Ecto neural progenitor cell (in vitro differentiated cells): ENCODE data around the gene SLC15A3.
A peak's percentile ranks its signal among the peaks of the same experiment; 100 is the strongest.

Experiments used
- DNase-seq: peaks from one replicate; pipeline ENCODE4 v3.0.0-alpha.2; 2018; ENCODE audit warnings: low spot score

SLC15A3 gene

GRCh38 chr11:60928563-60929001, 23.4 kb downstream of the SLC15A3 start:
- DNase-seq = no peak

- no peak for DNase-seq
Observed at GRCh38 chr11:60927600-60927999, 24.4 kb downstream of the SLC15A3 start.

DNA sequence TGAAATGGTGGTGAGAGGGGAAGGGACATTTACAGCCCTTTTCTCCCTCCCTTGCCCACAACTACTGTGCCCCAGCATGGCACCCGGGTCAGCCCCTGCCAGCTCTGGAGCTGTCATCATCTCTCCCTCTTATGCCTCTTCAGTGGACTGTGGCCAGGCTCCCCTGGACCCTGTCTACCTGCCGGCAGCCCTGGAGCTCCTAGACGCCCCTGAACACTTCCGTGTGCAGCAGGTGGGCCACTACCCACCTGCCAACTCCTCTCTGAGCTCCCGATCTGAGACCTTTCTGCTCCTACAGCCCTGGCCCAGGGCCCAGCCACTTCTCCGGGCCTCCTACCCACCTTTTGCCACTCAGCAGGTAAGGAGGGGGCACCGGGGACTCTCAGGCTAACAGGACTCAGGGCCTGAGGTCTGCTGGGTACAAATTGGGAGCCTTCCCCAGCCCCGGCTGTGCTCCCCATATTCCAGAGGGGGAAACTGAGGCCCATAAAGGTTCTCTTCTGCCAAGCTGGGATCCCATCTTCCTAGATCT, 24.8 kb downstream of the SLC15A3 start:
- DNase-seq = no peak

DNA sequence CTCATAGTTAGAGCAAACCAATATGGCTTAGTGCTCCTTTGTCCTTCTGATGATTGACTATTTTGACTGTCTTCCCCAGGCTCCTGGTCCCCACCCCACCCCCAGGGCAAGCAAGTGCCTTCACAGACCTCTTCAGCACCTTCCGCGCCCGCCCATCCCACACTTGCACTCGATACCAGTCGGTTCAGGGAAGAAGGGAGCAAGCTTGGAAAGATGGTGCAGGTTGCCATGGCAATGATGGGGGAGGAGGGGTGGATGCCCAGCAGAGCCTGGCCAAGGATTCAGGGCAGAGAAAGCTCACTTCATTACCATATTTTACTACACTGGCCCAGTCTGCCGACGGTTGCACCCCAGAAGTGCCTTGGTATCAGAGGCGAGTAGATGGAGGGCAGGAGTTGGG, 25.5 kb downstream of the SLC15A3 start:
- DNase-seq = no peak

DNA sequence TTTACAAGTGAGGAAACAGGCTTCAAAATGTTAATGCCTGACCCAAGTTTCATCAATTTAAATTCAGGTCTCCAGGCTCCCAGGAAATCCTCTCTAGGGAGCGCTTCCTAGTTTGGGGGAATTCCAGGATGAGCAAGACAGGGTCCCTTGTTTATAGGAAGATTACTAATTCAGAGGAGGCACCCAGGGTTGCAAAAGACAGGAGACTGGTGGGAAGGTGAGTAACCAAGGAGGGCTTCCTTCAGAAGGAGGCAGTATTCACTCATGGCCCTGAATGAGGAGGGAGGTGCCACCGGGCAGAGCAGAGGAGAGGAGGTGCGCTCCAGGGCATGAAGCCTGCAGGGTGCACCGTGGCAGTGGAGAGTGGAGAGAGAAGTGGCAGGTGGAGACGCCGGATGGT, 26.1 kb downstream of the SLC15A3 start:
- DNase-seq = no peak

GRCh38 chr11:60924906-60925853, 26.8 kb downstream of the SLC15A3 start:
- peak; percentile 58 for DNase-seq

- DNase-seq = peak; percentile 89
Observed at GRCh38 chr11:60924110-60924905, 27.7 kb downstream of the SLC15A3 start, which contains the start of gene TMEM132A. Gene TMEM132A, plus strand, starts transcription at chr11:60924460. Its CDS starts 174 bp downstream, at chr11:60924634.

DNA sequence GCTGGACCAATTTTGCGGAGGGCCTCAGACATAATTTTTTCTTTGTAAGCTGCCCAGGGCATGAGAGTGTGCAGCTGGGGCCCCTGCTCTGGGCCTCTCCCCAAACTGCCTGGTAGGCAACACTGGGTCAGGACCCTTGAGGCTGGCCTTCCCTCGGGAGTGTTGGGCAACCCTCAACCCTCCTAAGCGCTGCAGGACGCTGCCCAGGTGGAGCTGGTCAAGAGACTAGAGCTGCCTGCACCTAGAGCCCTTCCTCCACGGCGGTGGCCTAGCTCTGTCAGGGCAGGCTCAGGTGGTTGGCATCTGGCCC, 28.2 kb downstream of the SLC15A3 start:
- DNase-seq = no peak

GRCh38 chr11:60923326-60923725, 28.6 kb downstream of the SLC15A3 start:
- no peak for DNase-seq

GRCh38 chr11:60922906-60923305, 29.1 kb downstream of the SLC15A3 start:
- no peak for DNase-seq

DNA sequence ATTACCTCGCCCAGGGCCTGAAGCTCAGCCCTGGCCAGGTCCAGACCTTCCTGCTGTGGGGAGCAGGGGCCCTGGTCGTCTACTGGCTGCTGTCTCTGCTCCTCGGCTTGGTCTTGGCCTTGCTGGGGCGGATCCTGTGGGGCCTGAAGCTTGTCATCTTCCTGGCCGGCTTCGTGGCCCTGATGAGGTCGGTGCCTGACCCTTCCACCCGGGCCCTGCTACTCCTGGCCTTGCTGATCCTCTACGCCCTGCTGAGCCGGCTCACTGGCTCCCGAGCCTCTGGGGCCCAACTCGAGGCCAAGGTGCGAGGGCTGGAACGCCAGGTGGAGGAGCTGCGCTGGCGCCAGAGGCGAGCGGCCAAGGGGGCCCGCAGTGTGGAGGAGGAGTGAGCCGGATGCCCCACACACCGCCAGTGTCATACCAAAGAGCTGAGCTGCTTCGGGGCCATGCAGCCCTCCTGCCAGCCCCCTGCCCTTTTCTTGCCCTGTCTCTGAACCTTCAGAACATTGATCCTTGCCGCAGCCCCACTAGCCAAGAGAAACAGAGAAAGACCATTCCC, 30.1 kb downstream of the SLC15A3 start:
- no peak for DNase-seq

DNA sequence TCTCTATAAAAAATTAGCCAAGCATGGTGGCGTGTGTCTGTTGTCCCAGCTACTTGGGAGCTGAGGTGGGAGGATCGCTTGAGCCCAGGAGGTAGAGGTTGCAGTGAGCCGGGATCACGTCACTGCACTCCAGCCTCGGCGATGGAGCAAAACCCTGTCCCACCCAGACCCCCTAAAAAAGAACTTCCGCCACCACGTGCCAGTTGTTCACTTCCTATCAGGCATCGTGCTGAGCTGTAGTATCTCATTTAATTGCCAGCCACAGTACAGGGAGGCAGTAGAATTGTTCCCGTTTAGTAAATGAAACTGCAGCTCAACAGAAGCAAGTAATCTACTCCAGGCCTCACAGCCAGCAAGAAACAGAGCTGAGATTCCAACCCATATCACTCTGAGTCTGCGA, 30.7 kb downstream of the SLC15A3 start:
- DNase-seq = no peak

- no peak for DNase-seq
Observed at GRCh38 chr11:60919956-60920355, 32.0 kb downstream of the SLC15A3 start.

DNA sequence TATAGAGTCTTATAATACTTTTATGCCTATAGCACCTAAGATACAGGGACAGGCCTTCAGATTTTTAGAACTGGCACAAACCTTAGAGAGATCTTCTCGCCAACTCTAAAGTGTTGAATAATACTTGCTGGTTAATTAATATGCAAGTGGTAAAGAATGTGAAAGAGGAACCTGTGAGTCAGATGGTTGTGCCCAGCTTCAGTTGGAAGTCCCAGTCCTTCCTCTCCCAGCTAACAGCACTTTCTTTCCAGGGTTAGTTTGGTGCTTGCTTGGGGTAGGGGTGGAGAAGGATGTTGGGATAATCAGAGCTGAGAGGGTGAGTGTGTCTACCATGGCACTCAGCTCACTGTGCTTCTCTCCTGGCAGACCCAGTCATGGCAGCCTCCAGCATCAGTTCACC, 32.7 kb downstream of the SLC15A3 start:
- no peak for DNase-seq

GRCh38 chr11:60918939-60919265, 33.1 kb downstream of the SLC15A3 start:
- no peak for DNase-seq

GRCh38 chr11:60918251-60918938, 33.6 kb downstream of the SLC15A3 start:
- DNase-seq = no peak

DNA sequence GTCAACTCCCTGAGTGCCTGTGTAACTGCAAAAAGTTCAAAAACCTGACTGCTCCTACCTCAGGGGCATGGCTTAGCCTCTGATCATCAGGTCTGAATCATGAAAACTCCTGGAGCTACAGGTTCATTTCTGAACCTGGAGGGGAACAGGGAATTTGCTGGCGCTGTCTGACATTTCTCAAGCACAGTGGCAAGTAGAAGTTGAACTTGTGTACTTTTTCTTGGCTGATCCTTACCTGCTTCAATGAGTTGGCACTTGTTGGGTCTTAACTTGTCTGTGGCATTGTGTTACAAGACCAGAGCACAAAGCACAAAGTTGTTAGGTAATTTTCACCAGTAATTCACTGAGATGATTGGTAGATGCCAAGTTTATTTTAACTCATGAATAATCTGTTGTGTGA, 34.7 kb downstream of the SLC15A3 start:
- no peak for DNase-seq

DNA sequence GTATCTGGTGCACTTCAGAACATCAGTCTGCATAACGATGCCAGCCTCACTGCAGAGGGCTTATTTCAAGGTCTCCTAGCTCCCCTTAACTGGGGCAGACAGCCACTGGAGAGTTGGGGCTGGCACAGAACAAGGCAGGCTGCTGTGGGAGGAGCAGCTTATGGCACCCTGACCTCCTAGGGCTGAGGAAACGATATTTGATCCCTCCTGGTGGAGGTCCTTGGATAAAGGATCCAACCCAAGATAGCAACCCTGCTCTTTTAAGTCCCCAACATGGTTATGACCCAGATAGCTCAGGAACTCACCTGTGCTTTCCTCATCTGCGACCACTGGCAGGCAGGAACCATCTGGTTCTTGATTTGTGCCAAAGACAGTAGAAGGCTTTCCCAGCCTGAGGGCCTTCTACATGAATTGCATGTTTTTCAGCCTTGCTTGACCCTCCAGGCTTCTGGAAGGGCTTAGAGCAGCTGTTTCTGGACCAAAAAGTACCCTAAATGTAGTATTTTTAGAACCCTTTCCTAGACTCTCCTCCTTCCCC, 35.2 kb downstream of the SLC15A3 start:
- DNase-seq = no peak

GRCh38 chr11:60915248-60915914, 36.6 kb downstream of the SLC15A3 start:
- peak; percentile 83 for DNase-seq

- peak; percentile 65 for DNase-seq
Observed at GRCh38 chr11:60914633-60915247, 37.2 kb downstream of the SLC15A3 start.
